ENCODE results near the gene ZNF749.

DNA sequence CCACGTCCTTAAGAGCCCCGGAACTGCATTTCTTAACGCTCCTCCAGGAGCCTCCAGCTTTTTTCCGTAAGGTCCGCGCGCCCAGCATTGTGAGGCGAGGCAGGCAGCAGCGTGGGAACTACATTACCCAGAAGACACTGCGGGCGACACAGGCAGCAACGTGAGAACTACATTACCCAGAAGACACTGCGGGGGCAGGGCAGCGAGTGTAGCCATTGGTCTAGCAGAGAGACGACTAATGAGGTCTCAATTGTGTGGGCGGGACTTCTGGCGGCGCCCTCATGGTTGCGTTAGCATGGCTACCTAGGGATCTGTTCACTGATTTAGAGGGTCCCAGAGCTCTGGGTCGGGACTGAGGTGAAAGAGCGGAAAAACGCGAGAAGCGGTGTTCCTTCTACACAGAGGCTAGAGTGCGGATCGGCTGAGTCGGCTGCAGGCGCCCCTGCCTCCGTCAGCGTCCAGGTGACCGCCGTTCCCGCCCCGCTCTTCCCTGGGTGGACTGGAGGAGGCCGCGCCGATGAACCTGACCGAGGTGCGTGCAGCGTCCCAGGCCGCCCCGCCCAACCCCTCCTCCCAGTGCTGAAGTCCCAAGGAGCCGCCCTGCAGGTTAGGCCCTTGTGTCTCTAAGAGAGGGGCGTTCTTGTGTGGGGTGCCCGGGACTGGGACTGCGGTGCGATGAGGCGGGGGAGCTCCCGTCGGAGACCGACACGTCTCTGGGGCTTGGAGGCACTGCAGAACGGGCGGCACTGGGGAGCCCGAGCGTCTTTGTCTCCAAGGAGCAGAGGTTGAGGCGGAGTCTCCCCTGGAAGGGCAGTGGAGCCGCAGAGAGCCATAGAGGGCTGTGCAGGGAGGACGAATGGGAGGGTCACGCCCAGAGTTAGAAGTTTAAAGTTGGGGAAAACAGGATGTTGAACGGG lies at the start of gene ZNF749:
- TF ChIP-seq, protein P1, sequence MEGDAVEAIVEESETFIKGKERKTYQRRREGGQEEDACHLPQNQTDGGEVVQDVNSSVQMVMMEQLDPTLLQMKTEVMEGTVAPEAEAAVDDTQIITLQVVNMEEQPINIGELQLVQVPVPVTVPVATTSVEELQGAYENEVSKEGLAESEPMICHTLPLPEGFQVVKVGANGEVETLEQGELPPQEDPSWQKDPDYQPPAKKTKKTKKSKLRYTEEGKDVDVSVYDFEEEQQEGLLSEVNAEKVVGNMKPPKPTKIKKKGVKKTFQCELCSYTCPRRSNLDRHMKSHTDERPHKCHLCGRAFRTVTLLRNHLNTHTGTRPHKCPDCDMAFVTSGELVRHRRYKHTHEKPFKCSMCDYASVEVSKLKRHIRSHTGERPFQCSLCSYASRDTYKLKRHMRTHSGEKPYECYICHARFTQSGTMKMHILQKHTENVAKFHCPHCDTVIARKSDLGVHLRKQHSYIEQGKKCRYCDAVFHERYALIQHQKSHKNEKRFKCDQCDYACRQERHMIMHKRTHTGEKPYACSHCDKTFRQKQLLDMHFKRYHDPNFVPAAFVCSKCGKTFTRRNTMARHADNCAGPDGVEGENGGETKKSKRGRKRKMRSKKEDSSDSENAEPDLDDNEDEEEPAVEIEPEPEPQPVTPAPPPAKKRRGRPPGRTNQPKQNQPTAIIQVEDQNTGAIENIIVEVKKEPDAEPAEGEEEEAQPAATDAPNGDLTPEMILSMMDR (IDR thresholded peaks at IDR 0.05) = no peak
- TF ChIP-seq POLR2A (IDR thresholded peaks at IDR 0.05) = peak in 1 of 2 donors; percentile 45

Measured in thyroid gland (tissue), 4 donors.